GM19025 (cell line): ENCODE data around the gene HMGB1.

Experiments used
- ATAC-seq: cut with Tn5 transposase; IDR thresholded peaks from one replicate; pipeline ENCODE4 v1.9.1; 2021; ENCODE audit warnings: mild to moderate bottlenecking, low read depth, moderate library complexity; ENCODE audit not compliant: unreplicated experiment

Gene HMGB1

GRCh38 chr13:30406779-30407416 lies 58.8 kb downstream of the HMGB1 start:
- ATAC-seq: no peak
